ENCODE data around the gene GPS2. TPM values are rescaled to one million over a fixed set of nuclear protein-coding genes. Genes with fewer than 3 reads are reported as not detected.

GPS2 gene
- total and polyA plus RNA-seq, 2 experiments from 2014 or later = 83.4 to 122 TPM

DNA sequence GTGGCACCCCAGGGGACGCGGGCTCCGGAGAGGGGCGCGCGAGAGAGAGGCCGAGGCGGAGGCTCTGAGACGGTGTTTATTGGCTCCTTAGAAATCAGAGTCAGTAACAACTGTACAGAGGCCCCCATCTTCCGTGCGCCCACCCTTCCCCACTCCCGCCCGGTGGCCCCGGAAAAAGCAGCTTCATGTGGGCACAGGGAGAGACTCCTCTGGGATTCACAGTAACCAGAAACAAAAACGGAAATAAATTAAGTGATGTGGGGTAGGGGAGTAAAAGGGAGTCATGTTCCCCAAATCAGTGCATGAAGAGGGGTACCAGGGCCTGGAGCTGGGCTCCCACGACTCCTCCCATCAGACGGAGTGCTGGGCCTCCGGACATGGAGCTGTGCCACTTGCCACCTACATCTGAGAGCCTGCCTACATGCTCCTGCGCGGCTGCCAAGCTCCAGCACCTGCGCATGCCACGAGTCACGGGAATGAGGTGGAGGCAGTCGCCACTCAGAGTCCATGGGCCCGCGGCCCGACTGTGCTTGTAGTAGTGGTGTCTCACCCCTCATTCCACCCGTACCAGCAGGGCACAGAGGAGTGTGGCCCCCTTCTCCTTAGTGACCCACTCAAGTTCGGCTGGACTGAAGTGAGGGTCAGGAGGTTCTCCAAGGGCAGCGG lies 543 bp upstream of the GPS2 start:
- no peaks in the 10 kb centered on the region for H3K9me2 ChIP-seq (ENCODE audit: insufficient read depth)
- H3K4me1 ChIP-seq (ENCODE audit: insufficient read depth) = peaks cover 10% of the 10 kb centered on the region; the same call in 1 of the 2 replicates
- peaks cover 37% of the 10 kb centered on the region for H3K4me1 Mint-ChIP-seq
- peaks cover 25% of the 10 kb centered on the region for H3K27me3 Mint-ChIP-seq (ENCODE audit: insufficient read depth, low read depth, poor library complexity)
- H3K4me3 ChIP-seq = peak overlapping the region; percentile 94
- peaks cover 57% of the 10 kb centered on the region for H3F3A ChIP-seq (replicated peaks; ENCODE audit: low read depth)
- TF ChIP-seq, protein P1, sequence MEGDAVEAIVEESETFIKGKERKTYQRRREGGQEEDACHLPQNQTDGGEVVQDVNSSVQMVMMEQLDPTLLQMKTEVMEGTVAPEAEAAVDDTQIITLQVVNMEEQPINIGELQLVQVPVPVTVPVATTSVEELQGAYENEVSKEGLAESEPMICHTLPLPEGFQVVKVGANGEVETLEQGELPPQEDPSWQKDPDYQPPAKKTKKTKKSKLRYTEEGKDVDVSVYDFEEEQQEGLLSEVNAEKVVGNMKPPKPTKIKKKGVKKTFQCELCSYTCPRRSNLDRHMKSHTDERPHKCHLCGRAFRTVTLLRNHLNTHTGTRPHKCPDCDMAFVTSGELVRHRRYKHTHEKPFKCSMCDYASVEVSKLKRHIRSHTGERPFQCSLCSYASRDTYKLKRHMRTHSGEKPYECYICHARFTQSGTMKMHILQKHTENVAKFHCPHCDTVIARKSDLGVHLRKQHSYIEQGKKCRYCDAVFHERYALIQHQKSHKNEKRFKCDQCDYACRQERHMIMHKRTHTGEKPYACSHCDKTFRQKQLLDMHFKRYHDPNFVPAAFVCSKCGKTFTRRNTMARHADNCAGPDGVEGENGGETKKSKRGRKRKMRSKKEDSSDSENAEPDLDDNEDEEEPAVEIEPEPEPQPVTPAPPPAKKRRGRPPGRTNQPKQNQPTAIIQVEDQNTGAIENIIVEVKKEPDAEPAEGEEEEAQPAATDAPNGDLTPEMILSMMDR (conservative IDR thresholded peaks at IDR 0.05; ENCODE audit: low read depth in 2 of 2) = no peak
- TF ChIP-seq ZNF331 (CRISPR knock-in tag; IDR thresholded peaks at IDR 0.05; ENCODE audit: low read depth) (no peak), POLR2AphosphoS5 (IDR thresholded peaks at IDR 0.05; ENCODE audit: low read depth) (no peak), ZNF114 (CRISPR knock-in tag; IDR thresholded peaks at IDR 0.05) (no peak), NANOG (IDR thresholded peaks at IDR 0.05; ENCODE audit: borderline replicate concordance) (no peak)
- TF ChIP-seq, protein P2, sequence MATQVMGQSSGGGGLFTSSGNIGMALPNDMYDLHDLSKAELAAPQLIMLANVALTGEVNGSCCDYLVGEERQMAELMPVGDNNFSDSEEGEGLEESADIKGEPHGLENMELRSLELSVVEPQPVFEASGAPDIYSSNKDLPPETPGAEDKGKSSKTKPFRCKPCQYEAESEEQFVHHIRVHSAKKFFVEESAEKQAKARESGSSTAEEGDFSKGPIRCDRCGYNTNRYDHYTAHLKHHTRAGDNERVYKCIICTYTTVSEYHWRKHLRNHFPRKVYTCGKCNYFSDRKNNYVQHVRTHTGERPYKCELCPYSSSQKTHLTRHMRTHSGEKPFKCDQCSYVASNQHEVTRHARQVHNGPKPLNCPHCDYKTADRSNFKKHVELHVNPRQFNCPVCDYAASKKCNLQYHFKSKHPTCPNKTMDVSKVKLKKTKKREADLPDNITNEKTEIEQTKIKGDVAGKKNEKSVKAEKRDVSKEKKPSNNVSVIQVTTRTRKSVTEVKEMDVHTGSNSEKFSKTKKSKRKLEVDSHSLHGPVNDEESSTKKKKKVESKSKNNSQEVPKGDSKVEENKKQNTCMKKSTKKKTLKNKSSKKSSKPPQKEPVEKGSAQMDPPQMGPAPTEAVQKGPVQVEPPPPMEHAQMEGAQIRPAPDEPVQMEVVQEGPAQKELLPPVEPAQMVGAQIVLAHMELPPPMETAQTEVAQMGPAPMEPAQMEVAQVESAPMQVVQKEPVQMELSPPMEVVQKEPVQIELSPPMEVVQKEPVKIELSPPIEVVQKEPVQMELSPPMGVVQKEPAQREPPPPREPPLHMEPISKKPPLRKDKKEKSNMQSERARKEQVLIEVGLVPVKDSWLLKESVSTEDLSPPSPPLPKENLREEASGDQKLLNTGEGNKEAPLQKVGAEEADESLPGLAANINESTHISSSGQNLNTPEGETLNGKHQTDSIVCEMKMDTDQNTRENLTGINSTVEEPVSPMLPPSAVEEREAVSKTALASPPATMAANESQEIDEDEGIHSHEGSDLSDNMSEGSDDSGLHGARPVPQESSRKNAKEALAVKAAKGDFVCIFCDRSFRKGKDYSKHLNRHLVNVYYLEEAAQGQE (IDR thresholded peaks at IDR 0.05; ENCODE audit: unreplicated experiment) = no peak
- peak overlapping the region; percentile 91 for H3K27ac ChIP-seq (ENCODE audit: low read depth)
- peaks cover 16% of the 10 kb centered on the region for H3K79me2 ChIP-seq (replicated peaks; ENCODE audit: insufficient read depth)
- no peaks in the 10 kb centered on the region for H3K27me3 ChIP-seq (ENCODE audit: insufficient read depth)
- peak overlapping the region; percentile 81 for H3K4me3 Mint-ChIP-seq
- H3K36me3 Mint-ChIP-seq (ENCODE audit: low read depth) = peaks cover 77% of the 10 kb centered on the region
- DNase-seq (ENCODE audit: low spot score) = no peak
- H2AFZ ChIP-seq = peak overlapping the region; percentile 72; the same call in 1 of the 2 replicates
- H3K36me3 ChIP-seq (ENCODE audit: insufficient read depth) = peaks cover 35% of the 10 kb centered on the region
- H4K20me1 ChIP-seq (replicated peaks; ENCODE audit: insufficient read depth) = peaks cover 25% of the 10 kb centered on the region
- no peak; the same call in 2 of the 3 replicates for ATAC-seq
- peak overlapping the region; percentile 91 for H3K27ac Mint-ChIP-seq
- H3K9me3 Mint-ChIP-seq = peaks cover 4% of the 10 kb centered on the region; the same call in 1 of the 3 replicates
- peak overlapping the region; percentile 99 for H3K4me2 ChIP-seq

DNA sequence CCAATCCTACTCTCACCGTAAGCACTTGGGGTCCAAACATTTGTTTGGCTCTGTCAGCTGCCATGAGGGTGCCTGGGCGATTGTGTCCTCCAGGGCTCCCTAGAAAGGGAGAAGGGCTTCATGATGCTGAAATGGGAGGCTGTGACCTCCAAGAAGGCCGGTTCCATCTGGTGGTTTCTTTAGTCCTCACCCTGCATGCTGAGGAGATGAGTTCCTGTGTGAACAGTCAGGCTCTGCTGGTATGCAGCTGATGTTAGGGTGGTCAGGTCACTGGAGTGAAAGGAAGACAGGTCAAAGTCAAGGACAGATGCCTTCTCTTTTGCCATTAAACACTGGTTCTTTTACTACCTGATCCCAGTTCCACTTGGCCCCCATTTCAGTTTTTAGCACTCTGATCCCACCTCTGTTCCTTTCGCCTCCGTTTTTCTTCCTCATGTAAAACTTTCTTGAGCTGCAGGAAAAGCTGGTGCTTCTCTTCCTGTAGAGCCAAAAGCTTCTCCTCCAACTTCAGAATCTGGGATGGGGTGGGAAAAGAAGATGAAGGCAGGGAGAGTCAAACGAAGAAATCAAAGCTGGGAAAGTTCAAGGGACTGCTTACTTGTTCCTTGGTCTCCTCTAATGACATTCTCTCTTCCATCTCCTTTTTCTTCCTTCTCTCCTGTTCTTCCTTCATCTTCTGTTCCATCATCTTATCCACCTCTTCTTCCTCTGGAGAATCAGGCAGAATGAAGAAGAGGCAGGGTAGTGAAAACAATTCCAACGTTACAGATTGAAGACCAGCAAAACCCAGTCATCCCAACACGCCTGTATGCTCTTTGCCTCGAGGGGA lies 1.1 kb downstream of the GPS2 start:
- Mint-ChIP-seq H3K27me3 (ENCODE audit: insufficient read depth, low read depth, poor library complexity) (peaks cover 33% of the 10 kb centered on the region), H3K4me3 (peak overlapping the region; percentile 87), H3K9me3 (peaks cover 4% of the 10 kb centered on the region; the same call in 1 of the 3 replicates), H3K27ac (peak overlapping the region; percentile 87), H3K36me3 (ENCODE audit: low read depth) (peaks cover 86% of the 10 kb centered on the region), H3K4me1 (peaks cover 53% of the 10 kb centered on the region)
- Histone ChIP-seq H3K4me1 (ENCODE audit: insufficient read depth) (peaks cover 25% of the 10 kb centered on the region; the same call in 1 of the 2 replicates), H2AFZ (no peak overlapping the region), H3K4me3 (peak overlapping the region; percentile 94), H3K79me2 (replicated peaks; ENCODE audit: insufficient read depth) (peaks cover 32% of the 10 kb centered on the region), H4K20me1 (replicated peaks; ENCODE audit: insufficient read depth) (peaks cover 41% of the 10 kb centered on the region), H3K27ac (ENCODE audit: low read depth) (peak overlapping the region; percentile 84), H3K4me2 (peak overlapping the region; percentile 99), H3F3A (replicated peaks; ENCODE audit: low read depth) (peaks cover 73% of the 10 kb centered on the region), H3K36me3 (ENCODE audit: insufficient read depth) (peaks cover 44% of the 10 kb centered on the region), H3K9me2 (ENCODE audit: insufficient read depth) (no peaks in the 10 kb centered on the region), H3K27me3 (ENCODE audit: insufficient read depth) (no peaks in the 10 kb centered on the region)
- no peak for ATAC-seq
- no peak for DNase-seq (ENCODE audit: low spot score)
- no peak for TF ChIP-seq STAT1 (IDR thresholded peaks at IDR 0.05; ENCODE audit: unreplicated experiment)
- TF ChIP-seq, protein P3, sequence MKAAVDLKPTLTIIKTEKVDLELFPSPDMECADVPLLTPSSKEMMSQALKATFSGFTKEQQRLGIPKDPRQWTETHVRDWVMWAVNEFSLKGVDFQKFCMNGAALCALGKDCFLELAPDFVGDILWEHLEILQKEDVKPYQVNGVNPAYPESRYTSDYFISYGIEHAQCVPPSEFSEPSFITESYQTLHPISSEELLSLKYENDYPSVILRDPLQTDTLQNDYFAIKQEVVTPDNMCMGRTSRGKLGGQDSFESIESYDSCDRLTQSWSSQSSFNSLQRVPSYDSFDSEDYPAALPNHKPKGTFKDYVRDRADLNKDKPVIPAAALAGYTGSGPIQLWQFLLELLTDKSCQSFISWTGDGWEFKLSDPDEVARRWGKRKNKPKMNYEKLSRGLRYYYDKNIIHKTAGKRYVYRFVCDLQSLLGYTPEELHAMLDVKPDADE (IDR thresholded peaks at IDR 0.05) = no peak
- TF ChIP-seq, protein P1 (conservative IDR thresholded peaks at IDR 0.05; ENCODE audit: low read depth in 2 of 2) = no peak
- TF ChIP-seq EZH2phosphoT487 (IDR thresholded peaks at IDR 0.05; ENCODE audit: unreplicated experiment) = no peak
- TF ChIP-seq JUNB (IDR thresholded peaks at IDR 0.05; ENCODE audit: unreplicated experiment) = no peak
- no peak for TF ChIP-seq CREB1 (CRISPR knock-in tag; IDR thresholded peaks at IDR 0.05; ENCODE audit: low read depth)
